Activated CD4-positive, CD25-positive, alpha-beta regulatory T cell treated with anti-CD3 and anti-CD28 coated beads, Interleukin-2, amount 50 U/mL, for 16 hours (primary cell): ENCODE results near the gene IGHMBP2.

Source experiments
- DNase-seq: peaks from one replicate; pipeline ENCODE4 v3.0.0-alpha.2; 2020; ENCODE audit warnings: low read depth, low spot score

IGHMBP2 gene

DNA sequence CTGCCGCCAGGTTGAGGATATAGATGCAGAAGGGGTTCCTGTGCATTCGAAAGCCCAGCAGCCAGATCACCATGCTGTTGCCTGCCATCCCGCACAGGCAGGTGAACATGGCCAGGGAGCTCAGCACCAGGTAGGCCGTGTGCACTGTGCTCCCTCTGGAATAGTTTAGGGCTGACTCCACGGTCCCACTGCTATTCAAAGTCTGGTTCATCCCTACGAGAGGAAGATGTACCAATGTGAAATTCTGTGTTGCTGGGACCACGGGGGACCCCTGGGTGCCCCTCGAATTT lies 77.0 kb downstream of the IGHMBP2 start, which contains the start of gene MRGPRD:
MRGPRD (minus strand) TSS at position 211 of the 290 bp plus-strand sequence; CDS start at position 211, 0 bp downstream.
- DNase-seq: no peak

DNA sequence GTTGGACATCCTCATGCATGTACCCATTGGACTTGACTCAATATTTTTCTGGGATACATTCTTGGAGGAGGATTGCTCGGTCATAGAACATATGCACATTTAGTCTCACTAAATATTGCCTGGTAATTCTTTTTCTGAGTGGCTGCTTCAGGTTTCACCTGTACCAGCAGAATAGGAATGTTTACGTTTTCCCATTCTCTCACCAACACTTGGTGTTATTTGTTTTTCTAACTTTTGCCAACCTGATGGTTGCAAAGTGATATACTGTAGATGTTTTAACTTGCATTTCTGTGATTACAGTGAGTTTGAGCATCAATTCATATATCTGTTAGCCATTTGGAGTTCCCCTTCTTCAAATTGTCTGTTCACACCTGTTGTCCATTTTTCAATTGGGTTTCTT lies 78.4 kb downstream of the IGHMBP2 start:
- DNase-seq: no peak

DNA sequence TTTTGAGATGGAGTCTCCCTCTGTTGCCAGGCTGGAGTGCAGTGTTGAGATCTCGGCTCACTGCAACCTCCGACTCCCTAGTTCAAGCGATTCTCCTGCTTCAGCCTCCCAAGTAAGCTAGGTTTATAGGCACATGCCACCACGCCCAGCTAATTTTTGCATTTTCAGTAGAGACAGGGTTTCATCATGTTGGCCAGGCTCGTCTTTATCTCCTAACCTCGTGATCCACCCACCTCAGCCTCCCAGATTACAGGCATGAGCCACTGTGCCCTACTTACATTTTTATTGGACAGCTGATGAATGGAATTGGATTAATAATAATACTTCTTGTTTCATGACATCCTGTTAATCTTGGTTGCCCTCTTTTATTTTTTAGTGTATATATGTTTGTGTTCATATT lies 80.1 kb downstream of the IGHMBP2 start:
- no peak for DNase-seq

DNA sequence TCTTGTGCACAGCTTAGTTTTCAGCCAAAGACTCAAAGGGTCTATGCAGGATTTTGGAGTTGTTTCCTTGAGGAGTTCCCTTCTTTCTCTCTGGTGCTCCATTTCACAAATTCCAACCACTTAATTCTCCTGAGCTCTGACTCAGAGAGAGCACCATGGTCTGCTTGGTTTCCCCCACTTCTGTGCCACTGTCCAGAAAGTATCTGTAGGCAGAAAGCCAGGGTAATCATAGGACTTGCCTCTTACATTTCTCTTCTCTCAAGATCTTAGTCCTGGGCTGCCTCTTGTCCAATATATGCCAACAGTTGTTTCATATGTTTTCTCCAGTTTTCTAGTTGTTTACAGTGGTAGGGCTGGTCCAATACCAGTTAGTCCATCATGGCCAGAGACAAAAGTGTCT lies 83.5 kb downstream of the IGHMBP2 start:
- no peak for DNase-seq

DNA sequence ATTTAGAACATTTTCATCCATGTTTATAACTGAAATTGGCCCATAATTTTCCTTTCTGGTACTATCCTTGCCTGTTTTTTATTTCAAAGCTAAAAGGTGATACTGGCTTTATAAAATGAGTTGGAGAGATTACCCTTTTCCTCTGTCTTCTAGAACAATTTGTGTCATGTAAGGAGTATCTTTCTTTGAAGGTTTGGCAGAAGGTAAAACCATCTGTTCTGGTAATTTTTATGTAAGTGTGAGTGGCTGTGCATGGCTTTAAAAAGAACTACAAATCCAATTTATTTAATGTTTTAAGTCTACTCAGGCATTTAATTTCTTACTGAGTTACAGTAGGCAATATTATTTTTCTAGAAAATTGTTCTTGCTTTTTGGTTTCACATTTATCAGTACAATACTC lies 84.8 kb downstream of the IGHMBP2 start:
- no peak for DNase-seq
